G401 (cell line): ENCODE measurements around the gene PLCD1. TPM values are rescaled to one million over a fixed set of nuclear protein-coding genes. Genes with fewer than 3 reads are reported as not detected.
"Not testable (repeated sequence)": the region's sequence is repeated elsewhere in the genome, so short reads cannot be mapped to it uniquely, and the experiment has no call there.

Experiments used
- DNase-seq: peaks from one replicate; pipeline ENCODE4 v3.0.0-alpha.2; 2015; ENCODE audit warnings: low spot score
- in situ Hi-C: cut with HindIII; loops from 2 replicates; pipeline ENCODE4 v1.10.0; 2016; ENCODE audit warnings: low sequenced_read_pairs, mixed read lengths
- total RNA-seq: library from RNA; depleted of rRNA; stranded (reverse); fragments of >200 nt; shearing (Covaris generic); gene quantifications from 2 replicates; pipeline ENCODE4 v1.2.3, GENCODE V29; 2014

Gene PLCD1
- total RNA-seq, 1 experiment from 2014 or later, result 8.7 TPM

GRCh38 chr3:38039101-38039898 is 9.9 kb upstream of the PLCD1 start, which contains the start of gene DLEC1:
DLEC1 (plus strand) TSS chr3:38039208; CDS start chr3:38039226, 18 bp downstream.
- in situ Hi-C loops, result no loop called here
- DNase-seq, result no peak

GRCh38 chr3:38038447-38038911 is 9.0 kb upstream of the PLCD1 start:
- no peak for DNase-seq
- in situ Hi-C loops, result no loop called here

- in situ Hi-C loops, result no loop called here
- DNase-seq, result no peak
These were observed 7.5 kb upstream of the PLCD1 start for GRCh38 chr3:38036906-38037305.

GRCh38 chr3:38036286-38036685 is 6.8 kb upstream of the PLCD1 start:
- DNase-seq, result no peak
- in situ Hi-C loops, result no loop called here

GRCh38 chr3:38034335-38034734 is 4.9 kb upstream of the PLCD1 start:
- in situ Hi-C loops, DNase-seq: not testable (repeated sequence)

- in situ Hi-C loops, DNase-seq: not testable (repeated sequence)
These were observed 4.1 kb upstream of the PLCD1 start for GRCh38 chr3:38033586-38033985.

GRCh38 chr3:38032328-38032865 is 3.0 kb upstream of the PLCD1 start:
- in situ Hi-C loops, result no loop called here
- DNase-seq, result no peak

GRCh38 chr3:38031022-38031994 is 1.9 kb upstream of the PLCD1 start:
- in situ Hi-C loops, result no loop called here
- peak; percentile 56 for DNase-seq

- in situ Hi-C loops, result no loop called here
- no peak for DNase-seq
These were observed 932 bp upstream of the PLCD1 start for GRCh38 chr3:38030126-38031021.

- DNase-seq, result no peak
- in situ Hi-C loops, result no loop called here
These were observed 651 bp downstream of the PLCD1 start for GRCh38 chr3:38028621-38029361.

GRCh38 chr3:38027466-38028465 is 1.7 kb downstream of the PLCD1 start:
- DNase-seq, result no peak
- in situ Hi-C loops, result no loop called here

- no peak for DNase-seq
- in situ Hi-C loops, result no loop called here
These were observed 2.6 kb downstream of the PLCD1 start for GRCh38 chr3:38026856-38027255.

GRCh38 chr3:38022896-38023709 is 6.3 kb downstream of the PLCD1 start:
- DNase-seq, result no peak
- in situ Hi-C loops, result no loop called here

- in situ Hi-C loops, result no loop called here
- no peak for DNase-seq
These were observed 7.1 kb downstream of the PLCD1 start for GRCh38 chr3:38022301-38022700.

GRCh38 chr3:38021196-38021595 is 8.2 kb downstream of the PLCD1 start:
- in situ Hi-C loops, result no loop called here
- no peak for DNase-seq

GRCh38 chr3:38020342-38020726 is 9.1 kb downstream of the PLCD1 start:
- no peak for DNase-seq
- in situ Hi-C loops, result no loop called here
